H1 (cell line): ENCODE measurements around the gene ERO1A. TPM values are rescaled to one million over a fixed set of nuclear protein-coding genes. Genes with fewer than 3 reads are reported as not detected.

Experiments
- CTCF ChIA-PET: fragments of 300-600 bp; sonication (Branson Sonifier 250); formaldehyde crosslinking; loops from one replicate; lab custom pipeline; 2021; ENCODE audit not compliant: partially characterized antibody; lab: Charles Lee
- POLR2A ChIA-PET: fragments of 300-600 bp; sonication (Branson Sonifier 250); formaldehyde crosslinking; loops from one replicate; lab custom pipeline; 2021; ENCODE audit warnings: inconsistent platforms; ENCODE audit not compliant: partially characterized antibody; lab: Charles Lee
- DNase-seq, 2 experiments: peaks; one replicate each; pipeline versions ENCODE4 v3.0.0 to v3.0.0-alpha.2; 2010 to 2022; ENCODE audit warnings: low spot score in 2 of 2, low read depth in 1 of 2, mixed read lengths in 1 of 2
- FAIRE-seq: peaks from 2 replicates; lab custom pipeline; 2011; peaks lifted over from hg19 to GRCh38; lab: Jason Lieb, UNC
- H2AFZ ChIP-seq: 2 replicates; pipeline ENCODE4 v1.8.1; 2012; ENCODE audit warnings: low read length, inconsistent platforms
- H2AK5ac ChIP-seq: 2 replicates; pipeline ENCODE4 v1.6.1; 2013; ENCODE audit warnings: low read depth, low read length
- H2BK120ac ChIP-seq: replicated peaks from 2 replicates; pipeline ENCODE3; 2013; ENCODE audit warnings: low read depth, low read length, inconsistent platforms
- H2BK12ac ChIP-seq: 2 replicates; pipeline ENCODE4 v1.6.1; 2013; ENCODE audit warnings: low read depth, low read length
- H2BK15ac ChIP-seq: 2 replicates; pipeline ENCODE4 v1.6.1; 2013; ENCODE audit warnings: low read length
- H2BK20ac ChIP-seq: 2 replicates; pipeline ENCODE4 v1.6.1; 2013; ENCODE audit warnings: low read length
- H2BK5ac ChIP-seq: 2 replicates; pipeline ENCODE4 v1.6.1; 2013; ENCODE audit warnings: low read depth, low read length
- H3K14ac ChIP-seq: 2 replicates; pipeline ENCODE4 v1.6.1; 2013; ENCODE audit warnings: inconsistent platforms; ENCODE audit not compliant: insufficient read length
- H3K18ac ChIP-seq: 2 replicates; pipeline ENCODE4 v1.6.1; 2013; ENCODE audit warnings: low read length; ENCODE audit errors: extremely low read depth
- H3K23ac ChIP-seq: 2 replicates; pipeline ENCODE4 v1.6.1; 2013; ENCODE audit warnings: inconsistent platforms; ENCODE audit not compliant: insufficient read length
- H3K23me2 ChIP-seq: 2 replicates; pipeline ENCODE4 v1.6.1; 2013; ENCODE audit warnings: low read depth, low read length
- H3K27ac ChIP-seq: 2 replicates; pipeline ENCODE4 v1.6.1; 2011; ENCODE audit warnings: low read depth, low read length, inconsistent platforms
- H3K27me3 ChIP-seq, 4 experiments: replicated peaks in 1 of 4; 1 replicate in 1 of 4; 2 replicates in 3 of 4; pipeline versions ENCODE4 v1.6.1 to v1.8.1; 2011 to 2013; ENCODE audit warnings: low read length in 3 of 4, mild to moderate bottlenecking in 3 of 4, inconsistent platforms in 2 of 4, mixed read lengths in 2 of 4, moderate library complexity in 1 of 4; ENCODE audit not compliant: control insufficient read depth in 3 of 4, insufficient read depth in 3 of 4; ENCODE audit errors: extremely low read depth in 1 of 4
- H3K36me3 ChIP-seq, 4 experiments: 2 replicates each; pipeline versions ENCODE4 v1.6.1 to v1.8.1; 2011 to 2013; ENCODE audit warnings: mild to moderate bottlenecking in 4 of 4, low read length in 3 of 4, moderate library complexity in 2 of 4, control low read depth in 1 of 4, inconsistent platforms in 1 of 4; ENCODE audit not compliant: insufficient read depth in 4 of 4, control insufficient read depth in 2 of 4
- H3K4ac ChIP-seq: replicated peaks from 2 replicates; pipeline ENCODE3; 2013; ENCODE audit warnings: low read length, low read depth, mixed read lengths, inconsistent platforms; ENCODE audit not compliant: insufficient read length
- H3K4me1 ChIP-seq, 4 experiments: replicated peaks in 1 of 4; 1 replicate in 1 of 4; 2 replicates in 3 of 4; pipeline versions ENCODE4 v1.6.1 to v1.8.1; 2011 to 2013; ENCODE audit warnings: low read length in 3 of 4, inconsistent platforms in 2 of 4, mixed read lengths in 1 of 4; ENCODE audit not compliant: insufficient read depth in 4 of 4, control insufficient read depth in 3 of 4
- H3K4me2 ChIP-seq, 2 experiments: 2 replicates each; pipeline versions ENCODE4 v1.6.1 to v1.8.1; 2011 to 2013; ENCODE audit warnings: low read depth in 2 of 2, low read length in 2 of 2, control low read depth in 1 of 2, inconsistent platforms in 1 of 2, mild to moderate bottlenecking in 1 of 2; ENCODE audit not compliant: insufficient read depth in 1 of 2
- H3K4me3 ChIP-seq, 4 experiments: fragments of 200-600, 300-600 bp in 1 of 4; sonication (generic), shearing (Covaris generic), sonication (Bioruptor Twin) in 1 of 4; 2 replicates each; pipeline versions ENCODE4 v1.5.1 to v1.8.1; 2011 to 2016; ENCODE audit warnings: low read length in 4 of 4, low read depth in 3 of 4, control low read depth in 2 of 4, inconsistent platforms in 2 of 4, mild to moderate bottlenecking in 2 of 4, mixed read lengths in 1 of 4, moderate library complexity in 1 of 4; ENCODE audit not compliant: insufficient read depth in 2 of 4; ENCODE audit errors: extremely low read depth in 1 of 4
- H3K56ac ChIP-seq: replicated peaks from 2 replicates; pipeline ENCODE3; 2013; ENCODE audit warnings: low read depth, mild to moderate bottlenecking, mixed read lengths, low read length, inconsistent platforms; ENCODE audit not compliant: insufficient read length
- H3K79me1 ChIP-seq: 2 replicates; pipeline ENCODE4 v1.6.1; 2013; ENCODE audit warnings: low read depth, low read length, control low read depth
- H3K79me2 ChIP-seq, 2 experiments: 2 replicates each; pipeline versions ENCODE4 v1.6.1 to v1.8.1; 2012 to 2013; ENCODE audit warnings: low read length in 2 of 2, mild to moderate bottlenecking in 2 of 2, inconsistent platforms in 1 of 2; ENCODE audit not compliant: insufficient read depth in 2 of 2, control insufficient read depth in 1 of 2
- H3K9ac ChIP-seq, 4 experiments: replicated peaks in 1 of 4; 1 replicate in 1 of 4; 2 replicates in 3 of 4; pipeline versions ENCODE4 v1.6.1 to v1.8.1; 2011 to 2013; ENCODE audit warnings: low read depth in 3 of 4, low read length in 3 of 4, control low read depth in 2 of 4, mild to moderate bottlenecking in 2 of 4, moderate library complexity in 2 of 4, inconsistent platforms in 1 of 4; ENCODE audit errors: extremely low read depth in 1 of 4
- H3K9me3 ChIP-seq, 2 experiments: 2 replicates each; pipeline versions ENCODE4 v1.6.1 to v1.8.1; 2012 to 2013; ENCODE audit warnings: mild to moderate bottlenecking in 2 of 2, moderate library complexity in 2 of 2, control low read depth in 1 of 2, inconsistent platforms in 1 of 2, low read depth in 1 of 2, low read length in 1 of 2, mixed read lengths in 1 of 2; ENCODE audit not compliant: insufficient read depth in 2 of 2
- H4K20me1 ChIP-seq, 2 experiments: replicated peaks in 1 of 2; 2 replicates each; pipeline versions ENCODE3 to v1.8.1; 2011 to 2013; ENCODE audit warnings: inconsistent platforms in 2 of 2, low read length in 2 of 2, mild to moderate bottlenecking in 1 of 2; ENCODE audit not compliant: insufficient read depth in 2 of 2, control insufficient read depth in 1 of 2
- H4K5ac ChIP-seq: 2 replicates; pipeline ENCODE4 v1.6.1; 2013; ENCODE audit warnings: low read length, low read depth, mixed read lengths, inconsistent platforms; ENCODE audit not compliant: insufficient read length
- H4K8ac ChIP-seq: 2 replicates; pipeline ENCODE4 v1.8.0; 2013; ENCODE audit warnings: mild to moderate bottlenecking, moderate library complexity, low read length, inconsistent platforms; ENCODE audit not compliant: insufficient read depth; ENCODE audit errors: extremely low read depth
- H4K91ac ChIP-seq: replicated peaks from 2 replicates; pipeline ENCODE3; 2013; ENCODE audit warnings: low read length, mixed read lengths, inconsistent platforms; ENCODE audit not compliant: insufficient read length
- BCL11A ChIP-seq, 2 experiments: IDR thresholded peaks; one replicate each; pipeline ENCODE4 v1.6.1; 2011; ENCODE audit warnings: low read depth in 2 of 2, low read length in 2 of 2, mild to moderate bottlenecking in 2 of 2
- GABPA ChIP-seq: IDR thresholded peaks from 2 replicates; pipeline ENCODE4 v1.6.1; 2011; ENCODE audit warnings: mild to moderate bottlenecking, low read length, moderate library complexity, borderline replicate concordance; ENCODE audit not compliant: insufficient read depth
- MAFK ChIP-seq: IDR thresholded peaks from 2 replicates; pipeline ENCODE4 v1.6.1; 2012; ENCODE audit warnings: low read depth, mild to moderate bottlenecking, improper control_type of control experiment, low read length
- SP1 ChIP-seq: IDR thresholded peaks from 2 replicates; pipeline ENCODE4 v1.6.1; 2011; ENCODE audit warnings: low read depth, low read length
- TBP ChIP-seq: IDR thresholded peaks from 2 replicates; pipeline ENCODE4 v1.6.1; 2011; ENCODE audit warnings: low read depth, low read length, improper control_type of control experiment
- WGBS, 2 experiments: shearing (Covaris generic) in 1 of 2; methylation state at CpG; one replicate each; pipeline versions ENCODE4 v1.1.6 to v1.1.7; 2013 to 2015; ENCODE audit warnings: low lambda C conversion rate in 2 of 2, mixed read lengths in 2 of 2, inconsistent platforms in 1 of 2, low coverage in 1 of 2, missing lambda C conversion rate in 1 of 2; ENCODE audit not compliant: insufficient replicate concordance in 2 of 2, insufficient coverage in 1 of 2, insufficient read length in 1 of 2; ENCODE audit errors: extremely low coverage in 1 of 2, missing lambda C conversion rate in 1 of 2; 5-methylcytosine and 5-hydroxymethylcytosine counted together
- polyA plus RNA-seq, 7 experiments: library from polyadenylated mRNA; depleted of rRNA in 3 of 7; stranded (reverse) in 5 of 7; unstranded in 2 of 7; fragments of >200 nt in 5 of 7; fragments of 200-250 nt in 2 of 7; gene quantifications; 1 replicate in 5 of 7; 2 replicates in 1 of 7; 4 replicates in 1 of 7; pipeline versions ENCODE4 v1.2.1 to v1.2.3, GENCODE V29; 2011 to 2013; ENCODE audit warnings: missing spikeins in 2 of 7, mixed read lengths in 2 of 7
- total RNA-seq: library from RNA; stranded (reverse); fragmentation: NEBNext Ultra II Directional; extraction: Animal tissue kit (Norgen Biotek cat#: 25700); gene quantifications from 2 replicates; pipeline ENCODE4 v1.2.1, GENCODE V29; 2021

The ERO1A gene
- total and polyA plus RNA-seq, 2 of the 8 experiments (the other 6 are each of a cell fraction or from before 2014, with no cell fraction given) = 15.7 to 42.0 TPM

DNA sequence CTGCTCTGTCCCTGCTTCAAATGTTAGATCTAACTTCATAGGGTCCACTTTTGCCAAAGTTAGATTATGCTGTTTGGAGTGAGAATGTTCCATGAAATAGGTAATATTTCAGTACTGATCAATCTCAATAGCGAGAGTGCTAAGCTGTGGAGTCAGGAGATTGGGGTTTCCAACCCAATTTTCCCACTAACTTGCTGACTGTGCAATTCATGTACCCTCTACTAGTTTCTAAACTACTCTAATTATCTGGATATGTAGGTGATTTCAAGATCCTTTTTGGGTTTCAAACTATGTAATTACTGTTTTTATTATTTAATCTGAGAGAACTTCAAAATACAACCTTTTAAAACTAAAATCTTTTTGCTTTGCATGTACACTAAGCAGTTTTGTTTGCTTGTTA is 96.8 kb downstream of the ERO1A start:
- Histone ChIP-seq H3K14ac (no peak overlapping the region), H4K5ac (no peak overlapping the region), H3K4me1 (peaks cover 0 to 5% (median 0%) of the 10 kb centered on the region in 4 experiments; a peak in 4 of 7 replicates), H3K23ac (no peak overlapping the region), H3K27ac (no peak overlapping the region), H3K18ac (no peak overlapping the region), H3K79me1 (no peaks in the 10 kb centered on the region), H3K9ac (no peak overlapping the region), H2BK120ac (no peak overlapping the region), H2AK5ac (no peak overlapping the region), H3K56ac (no peak overlapping the region), H3K9me3 (no peaks in the 10 kb centered on the region; a peak in 1 of 4 replicates), H3K23me2 (no peaks in the 10 kb centered on the region), H3K4me3 (no peak overlapping the region), H4K20me1 (no peaks in the 10 kb centered on the region), H3K4ac (no peak overlapping the region), H2BK5ac (no peak overlapping the region), H3K36me3 (no peaks in the 10 kb centered on the region), H4K91ac (no peak overlapping the region), H2BK20ac (no peak overlapping the region), H3K27me3 (no peaks in the 10 kb centered on the region), H4K8ac (no peak overlapping the region), H2BK12ac (no peak overlapping the region), H3K4me2 (no peak overlapping the region), H3K79me2 (no peaks in the 10 kb centered on the region), H2AFZ (no peak overlapping the region), H2BK15ac (no peak overlapping the region)
- DNase-seq (no peak), FAIRE-seq (no peak)
- POLR2A ChIA-PET = no interaction called here
- TF ChIP-seq MAFK = peak; percentile 76
- TF ChIP-seq BCL11A (IDR thresholded peaks at IDR 0.05; ENCODE audit: low read depth in 2 of 2, low read length in 2 of 2) = no peak
- TF ChIP-seq GABPA = no peak
- no peak for TF ChIP-seq TBP
- TF ChIP-seq SP1 = no peak
- CTCF ChIA-PET = interaction anchor here (0.7 kb wide), 1 partner anchor 838 kb away, joined by 3 read pairs; no protein-coding TSS in a partner anchor
- WGBS, 2 experiments = 84% methylated on average over 1 of the region's 1 CpG; no CpG with 5 or more reads in 1 of the 2 experiments
